Smooth muscle cell (in vitro differentiated cells): ENCODE data around the gene C19orf25. TPM values are rescaled to one million over a fixed set of nuclear protein-coding genes. Genes with fewer than 3 reads are reported as not detected.

Experiments used
- DNase-seq: peaks from one replicate; lab custom pipeline; 2025; ENCODE audit not compliant: unreplicated experiment; lab: John Stamatoyannopoulos, UW
- H2AFZ ChIP-seq: fragments of 200-600 bp; sonication (generic); 2 replicates; pipeline ENCODE4 v1.6.0; 2016; ENCODE audit warnings: antibody characterized with exemption, low read depth, mild to moderate bottlenecking
- H3F3A ChIP-seq: fragments of 200-600 bp; sonication (generic); 2 replicates; pipeline ENCODE4 v1.6.0; 2017; ENCODE audit warnings: antibody characterized with exemption, low read depth
- H3K27ac ChIP-seq: fragments of 200-600 bp; sonication (generic); 2 replicates; pipeline ENCODE4 v1.5.1; 2016; ENCODE audit warnings: low read depth, mild to moderate bottlenecking
- H3K27me3 ChIP-seq: fragments of 200-600 bp; sonication (generic); 2 replicates; pipeline ENCODE4 v1.6.1; 2016; ENCODE audit warnings: low read depth, mild to moderate bottlenecking
- H3K36me3 ChIP-seq: fragments of 200-600 bp; sonication (generic); 2 replicates; pipeline ENCODE4 v1.5.1; 2016; ENCODE audit warnings: low read depth
- H3K4me1 ChIP-seq: fragments of 200-600 bp; sonication (generic); 2 replicates; pipeline ENCODE4 v1.5.1; 2016; ENCODE audit warnings: low read depth
- H3K4me2 ChIP-seq: fragments of 200-600 bp; sonication (generic); 2 replicates; pipeline ENCODE4 v1.6.0; 2016; ENCODE audit warnings: mild to moderate bottlenecking
- H3K4me3 ChIP-seq: fragments of 200-600 bp; sonication (generic); 2 replicates; pipeline ENCODE4 v1.5.1; 2016; ENCODE audit warnings: mild to moderate bottlenecking
- H3K79me2 ChIP-seq: fragments of 200-600 bp; sonication (generic); 2 replicates; pipeline ENCODE4 v1.6.0; 2016; ENCODE audit warnings: low read depth, mild to moderate bottlenecking
- H3K9ac ChIP-seq: fragments of 200-600 bp; sonication (generic); 2 replicates; pipeline ENCODE4 v1.6.0; 2016; ENCODE audit warnings: low read depth
- H3K9me3 ChIP-seq: fragments of 200-600 bp; sonication (generic); replicated peaks from 2 replicates; pipeline ENCODE4 v1.5.1; 2016; ENCODE audit warnings: low read depth
- H4K20me1 ChIP-seq: fragments of 200-600 bp; sonication (generic); 2 replicates; pipeline ENCODE4 v1.6.0; 2016; ENCODE audit warnings: low read depth
- CTCF ChIP-seq: fragments of 200-600 bp; sonication (generic); IDR thresholded peaks from 2 replicates; pipeline ENCODE4 v1.5.1; 2017; ENCODE audit warnings: borderline replicate concordance, mild to moderate bottlenecking, antibody characterized with exemption; ENCODE audit not compliant: insufficient read depth, poor library complexity, severe bottlenecking
- WGBS: methylation state at CpG from one replicate; pipeline ENCODE4 v1.1.7; 2016; ENCODE audit warnings: low lambda C conversion rate; 5-methylcytosine and 5-hydroxymethylcytosine counted together
- polyA plus RNA-seq: library from polyadenylated mRNA; unstranded; fragments of >200 nt; fragmentation: Nextera tagmentation; extraction: Ambion mirVana; gene quantifications from 2 replicates; pipeline ENCODE4 v1.2.1, GENCODE V29; 2016
- total RNA-seq: library from RNA; depleted of rRNA; stranded (reverse); fragments of >200 nt; gene quantifications from 2 replicates; pipeline ENCODE4 v1.2.3, GENCODE V29; 2014

The C19orf25 gene
- total and polyA plus RNA-seq, 2 experiments from 2014 or later: 15.2 to 27.9 TPM

- Histone ChIP-seq H3K27ac (no peak overlapping the region), H3K4me1 (peaks cover 11% of the 10 kb centered on the region), H4K20me1 (peaks cover 11% of the 10 kb centered on the region), H2AFZ (no peak overlapping the region), H3F3A (no peaks in the 10 kb centered on the region), H3K4me3 (no peak overlapping the region), H3K36me3 (no peaks in the 10 kb centered on the region), H3K4me2 (no peak overlapping the region), H3K9me3 (no peaks in the 10 kb centered on the region), H3K9ac (no peak overlapping the region), H3K27me3 (peaks cover 84% of the 10 kb centered on the region), H3K79me2 (no peaks in the 10 kb centered on the region)
- DNase-seq: no peak
- no peak for TF ChIP-seq CTCF
- WGBS: 85% methylated on average over 28 of the region's 30 CpGs
Measured at GRCh38 chr19:1452802-1453524, 26.1 kb downstream of the C19orf25 start.

GRCh38 chr19:1451916-1452801 is 26.9 kb downstream of the C19orf25 start:
- peaks cover 11% of the 10 kb centered on the region for H4K20me1 ChIP-seq
- H3K79me2 ChIP-seq: no peaks in the 10 kb centered on the region
- WGBS: 80% methylated on average over 23 of the region's 39 CpGs
- H3K9ac ChIP-seq: no peak overlapping the region
- H3K36me3 ChIP-seq: no peaks in the 10 kb centered on the region
- peaks cover 90% of the 10 kb centered on the region for H3K27me3 ChIP-seq
- peaks cover 11% of the 10 kb centered on the region for H3K4me1 ChIP-seq
- H3K4me3 ChIP-seq: no peak overlapping the region
- no peak overlapping the region for H2AFZ ChIP-seq
- no peaks in the 10 kb centered on the region for H3K9me3 ChIP-seq
- TF ChIP-seq CTCF: no peak
- H3K27ac ChIP-seq: no peak overlapping the region
- H3K4me2 ChIP-seq: no peak overlapping the region
- H3F3A ChIP-seq: no peaks in the 10 kb centered on the region
- no peak for DNase-seq

- H3K79me2 ChIP-seq: no peaks in the 10 kb centered on the region
- WGBS: 74% methylated on average over 22 of the region's 22 CpGs
- H3F3A ChIP-seq: no peaks in the 10 kb centered on the region
- no peaks in the 10 kb centered on the region for H3K9me3 ChIP-seq
- H3K27ac ChIP-seq: no peak overlapping the region
- peaks cover 94% of the 10 kb centered on the region for H3K27me3 ChIP-seq
- H2AFZ ChIP-seq: no peak overlapping the region
- no peak for DNase-seq
- no peak overlapping the region for H3K4me3 ChIP-seq
- peaks cover 19% of the 10 kb centered on the region for H4K20me1 ChIP-seq
- no peak overlapping the region for H3K9ac ChIP-seq
- no peak overlapping the region for H3K4me2 ChIP-seq
- no peak for TF ChIP-seq CTCF
- H3K4me1 ChIP-seq: peaks cover 19% of the 10 kb centered on the region
- no peaks in the 10 kb centered on the region for H3K36me3 ChIP-seq
Measured at GRCh38 chr19:1450735-1451731, 28.0 kb downstream of the C19orf25 start.
